GM12864 (cell line): ENCODE measurements around the gene HRC.
A peak's percentile ranks its signal among the peaks of the same experiment; 100 is the strongest.
"Not testable (repeated sequence)": the region's sequence is repeated elsewhere in the genome, so short reads cannot be mapped to it uniquely, and the experiment has no call there.

ENCODE experiments used
- DNase-seq: peaks from one replicate; pipeline ENCODE4 v3.0.0-alpha.2; 2011; ENCODE audit warnings: low read depth
- H3K4me3 ChIP-seq: 2 replicates; pipeline ENCODE4 v1.5.1; 2011; ENCODE audit warnings: mild to moderate bottlenecking, low read depth, low read length, control low read depth
- TF ChIP-seq, protein P1 (sequence below): IDR thresholded peaks from 2 replicates; pipeline ENCODE4 v1.5.1; 2011; ENCODE audit warnings: low read depth, mild to moderate bottlenecking, moderate library complexity, low read length, control low read depth, inconsistent platforms; ENCODE audit errors: missing control alignments

The HRC gene

DNA sequence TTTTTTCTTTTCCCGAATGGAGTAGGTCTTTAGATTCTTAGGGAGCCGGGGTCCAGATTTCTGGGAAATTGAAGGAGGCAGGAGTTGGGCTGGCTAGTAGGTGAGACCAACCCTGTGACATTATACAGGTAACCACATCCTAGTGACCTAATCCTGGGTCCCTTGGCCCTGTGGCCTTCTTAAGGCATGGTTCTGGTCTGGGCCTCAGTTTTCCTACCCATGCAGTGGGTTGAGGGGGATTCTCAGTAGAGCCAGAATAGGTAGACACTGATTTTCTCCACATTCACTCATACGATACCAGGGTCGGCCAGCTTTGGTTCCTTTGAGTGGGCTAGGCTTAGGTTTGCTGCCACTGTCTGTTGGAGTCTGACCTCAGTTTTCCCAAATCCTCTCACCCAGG lies 28.6 kb downstream of the HRC start:
- no peak overlapping the region for H3K4me3 ChIP-seq
- TF ChIP-seq, protein P1, sequence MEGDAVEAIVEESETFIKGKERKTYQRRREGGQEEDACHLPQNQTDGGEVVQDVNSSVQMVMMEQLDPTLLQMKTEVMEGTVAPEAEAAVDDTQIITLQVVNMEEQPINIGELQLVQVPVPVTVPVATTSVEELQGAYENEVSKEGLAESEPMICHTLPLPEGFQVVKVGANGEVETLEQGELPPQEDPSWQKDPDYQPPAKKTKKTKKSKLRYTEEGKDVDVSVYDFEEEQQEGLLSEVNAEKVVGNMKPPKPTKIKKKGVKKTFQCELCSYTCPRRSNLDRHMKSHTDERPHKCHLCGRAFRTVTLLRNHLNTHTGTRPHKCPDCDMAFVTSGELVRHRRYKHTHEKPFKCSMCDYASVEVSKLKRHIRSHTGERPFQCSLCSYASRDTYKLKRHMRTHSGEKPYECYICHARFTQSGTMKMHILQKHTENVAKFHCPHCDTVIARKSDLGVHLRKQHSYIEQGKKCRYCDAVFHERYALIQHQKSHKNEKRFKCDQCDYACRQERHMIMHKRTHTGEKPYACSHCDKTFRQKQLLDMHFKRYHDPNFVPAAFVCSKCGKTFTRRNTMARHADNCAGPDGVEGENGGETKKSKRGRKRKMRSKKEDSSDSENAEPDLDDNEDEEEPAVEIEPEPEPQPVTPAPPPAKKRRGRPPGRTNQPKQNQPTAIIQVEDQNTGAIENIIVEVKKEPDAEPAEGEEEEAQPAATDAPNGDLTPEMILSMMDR = no peak
- DNase-seq = no peak

DNA sequence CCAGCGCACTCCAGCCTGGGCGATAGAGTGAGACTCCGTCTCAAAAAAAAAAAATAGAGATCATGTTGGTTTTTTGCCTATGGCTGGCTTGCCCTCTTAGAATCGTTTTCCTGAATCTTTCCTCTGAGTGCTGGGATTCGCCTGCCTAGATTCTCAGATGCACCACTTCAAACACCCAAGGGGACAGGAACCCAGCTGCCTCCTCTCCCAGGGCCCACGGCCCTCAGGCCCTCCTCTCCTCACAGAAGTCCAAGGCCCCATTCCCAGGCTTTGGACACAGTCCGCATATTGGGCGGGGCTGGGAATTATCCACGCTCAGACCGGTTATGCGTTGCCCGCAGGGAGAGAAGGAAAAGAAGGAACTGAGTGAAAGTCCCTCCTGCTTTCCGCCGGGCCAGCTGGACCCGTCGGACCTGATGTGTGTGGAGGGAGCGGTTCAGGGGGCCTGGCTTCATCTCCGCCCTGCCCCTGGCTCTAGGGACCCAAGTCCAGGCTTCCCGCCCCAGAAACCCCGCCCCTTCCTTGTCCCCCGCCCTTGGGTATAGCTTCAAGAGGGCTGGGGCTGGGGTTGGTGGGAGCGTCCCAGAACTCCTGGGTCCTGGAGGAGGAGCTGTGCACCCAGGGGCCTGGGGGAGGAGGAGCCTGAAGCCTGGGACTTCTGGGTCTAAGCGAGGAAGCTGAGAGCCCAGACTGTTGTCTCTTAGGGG lies 30.0 kb downstream of the HRC start:
- H3K4me3 ChIP-seq = no peak overlapping the region
- DNase-seq = no peak
- TF ChIP-seq, protein P1 = no peak

DNA sequence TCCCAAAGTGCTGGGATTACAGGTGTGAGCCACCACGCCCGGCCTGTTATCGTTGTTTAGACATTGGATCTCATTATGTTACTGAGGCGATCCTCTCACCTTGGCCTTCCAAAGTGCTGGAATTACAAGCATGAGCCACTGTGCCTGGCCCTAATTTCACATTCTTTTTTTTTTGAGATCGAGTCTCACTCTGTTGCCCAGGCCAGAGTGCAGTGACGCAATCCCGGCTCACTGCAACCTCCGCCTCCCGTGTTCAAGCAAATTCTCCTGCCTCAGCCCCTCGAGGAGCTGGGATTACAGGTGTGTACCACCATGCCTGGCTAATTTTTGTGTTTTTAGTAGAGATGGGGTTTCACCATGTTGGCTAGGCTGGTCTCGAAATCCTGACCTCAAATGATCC lies 31.9 kb downstream of the HRC start:
- DNase-seq, H3K4me3 ChIP-seq: not testable (repeated sequence)

DNA sequence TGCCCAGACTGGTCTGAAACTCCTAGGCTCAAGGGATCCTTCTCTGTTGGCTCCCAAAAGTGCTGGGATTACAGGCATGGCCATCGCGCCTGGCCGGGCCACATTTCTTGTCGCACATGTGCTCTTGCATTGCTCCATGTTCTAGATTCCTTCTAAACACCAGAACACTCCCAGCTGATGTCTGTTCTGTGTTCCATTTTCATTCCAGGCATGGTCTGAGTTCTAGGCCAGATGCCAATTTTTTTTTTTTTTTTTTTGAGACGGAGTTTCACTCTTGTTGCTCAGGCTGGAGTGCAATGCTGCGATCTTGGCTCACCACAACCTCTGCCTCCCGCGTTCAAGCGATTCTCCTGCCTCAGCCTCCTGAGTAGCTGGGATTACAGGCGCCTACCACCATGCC lies 33.4 kb downstream of the HRC start:
- H3K4me3 ChIP-seq, DNase-seq: not testable (repeated sequence)

DNA sequence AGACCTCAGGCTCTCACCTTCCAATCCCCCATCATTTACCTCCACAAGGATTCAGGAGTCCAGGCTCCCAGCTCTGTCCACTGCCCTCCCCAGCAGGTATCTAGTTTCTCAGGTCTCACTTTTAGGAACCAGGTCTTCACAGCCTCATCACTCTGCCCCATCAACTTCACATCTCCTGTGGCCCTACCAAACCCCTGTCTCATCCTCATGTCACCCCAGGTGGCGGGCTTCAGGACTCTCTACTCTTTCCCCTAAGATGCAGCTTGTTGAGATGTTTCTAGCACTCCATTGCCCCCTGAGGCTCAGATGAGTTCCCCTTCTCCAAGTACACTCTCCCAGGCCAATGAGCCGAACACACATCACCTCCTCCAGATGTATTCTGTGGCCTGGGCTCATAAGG lies 34.3 kb downstream of the HRC start:
- TF ChIP-seq, protein P1 = no peak
- no peak for DNase-seq
- no peak overlapping the region for H3K4me3 ChIP-seq

DNA sequence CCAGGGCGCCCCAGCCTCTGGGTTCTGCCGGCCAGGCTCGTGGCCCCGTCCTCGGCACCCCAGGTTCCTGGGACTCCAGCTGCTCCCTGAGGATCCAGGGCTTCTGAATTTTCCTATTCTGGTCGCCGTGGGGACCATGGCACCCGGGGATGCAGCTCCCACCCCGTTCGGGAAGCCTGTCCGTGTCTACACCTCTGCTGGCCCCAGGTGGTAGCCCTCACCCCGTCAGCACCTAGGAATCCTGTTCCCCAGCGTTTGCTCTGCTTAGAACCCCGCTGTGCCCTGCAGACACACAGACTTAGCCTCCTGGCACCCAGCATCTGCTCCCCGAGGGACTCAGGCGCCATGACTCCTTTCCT lies 34.9 kb downstream of the HRC start:
- no peak for DNase-seq
- TF ChIP-seq, protein P1 = no peak
- H3K4me3 ChIP-seq = no peak overlapping the region

DNA sequence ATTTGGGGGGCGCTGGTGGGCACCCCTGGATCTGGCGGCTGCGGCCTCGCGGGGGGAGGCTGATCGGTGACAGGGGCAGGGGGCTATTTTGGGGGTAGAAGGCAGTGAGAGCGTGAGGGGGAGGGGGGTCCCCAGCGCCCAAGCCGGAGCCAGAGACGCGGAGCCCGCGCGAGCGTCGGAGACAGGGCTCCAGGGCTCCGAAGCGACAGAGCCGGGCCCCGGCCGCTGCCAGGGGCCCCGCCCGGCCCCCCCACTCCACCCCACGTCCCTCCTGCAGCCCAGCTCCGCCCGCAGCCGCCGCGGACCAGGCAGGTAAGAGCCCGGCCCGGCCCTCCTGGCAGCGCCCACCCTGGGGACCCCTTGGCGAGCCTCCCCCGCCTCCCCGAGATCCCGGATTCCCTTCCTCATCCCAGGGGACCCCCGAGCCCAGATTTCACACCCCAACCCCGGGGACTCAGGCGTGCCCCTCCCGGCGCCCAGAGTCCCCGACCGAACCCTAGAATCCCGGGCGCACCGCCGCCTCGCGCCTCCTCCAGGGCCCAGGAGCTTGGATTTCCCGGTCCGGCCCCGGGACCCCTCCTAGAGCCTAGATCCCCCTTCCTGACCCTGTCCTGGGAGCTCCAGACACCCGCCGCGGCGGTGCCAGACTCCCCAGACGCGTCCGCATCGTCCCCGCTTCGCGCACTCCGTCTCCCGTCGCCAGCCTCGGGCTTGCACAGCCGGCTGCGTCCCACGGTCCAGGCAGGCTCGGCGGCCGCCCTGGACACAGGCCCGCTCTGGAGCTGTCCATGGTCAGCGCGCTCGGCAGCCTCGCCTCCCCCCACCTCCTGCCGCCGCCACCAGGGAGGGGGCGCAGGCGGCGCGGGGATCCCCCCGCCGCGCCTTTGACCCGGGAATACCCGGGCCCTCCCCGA lies 35.5 kb downstream of the HRC start, which contains the start of gene PPFIA3:
TSS of gene PPFIA3 (plus strand) at position 134 of the 914 bp plus-strand sequence. CDS start 8,330 bp downstream, outside the sequence.
- DNase-seq = no peak
- H3K4me3 ChIP-seq = peak within 1 kb of the TSS; percentile 67
- TF ChIP-seq, protein P1 = no peak
